ENCODE data around the gene MTERF1. TPM values are rescaled to one million over a fixed set of nuclear protein-coding genes. Genes with fewer than 3 reads are reported as not detected.

Gene MTERF1
- total RNA-seq, 4 donors from 2014 or later = 4.0 to 10.3 (median 6.8) TPM

DNA sequence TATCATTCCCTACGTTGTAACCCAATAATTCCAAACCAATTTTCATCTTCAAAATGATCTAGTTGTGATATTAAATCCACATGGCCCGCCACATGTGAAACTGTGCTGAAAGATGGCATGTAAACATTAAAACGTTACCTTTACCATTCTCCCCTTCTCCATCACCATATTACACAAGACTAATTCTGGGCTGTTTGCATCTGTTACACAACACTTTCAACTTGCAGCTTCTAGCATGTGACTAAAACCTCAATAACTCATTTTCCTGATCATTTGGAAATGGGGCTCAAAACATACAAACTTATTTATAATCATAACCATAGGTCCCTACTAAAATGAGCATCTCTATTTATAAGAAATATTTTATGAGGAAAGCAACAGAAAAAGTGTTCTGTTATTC, 4.7 kb downstream of the MTERF1 start:
- 82% methylated on average over 3 of the region's 3 CpGs for WGBS
- no peak for DNase-seq (ENCODE audit: low spot score in 2 of 2)
- no peaks in the 10 kb centered on the region for H3K27me3 ChIP-seq
- no peak overlapping the region for H3K27ac ChIP-seq
- H3K36me3 ChIP-seq = peaks cover 8% of the 10 kb centered on the region
- no peaks in the 10 kb centered on the region for H3K9me3 ChIP-seq
- no peak overlapping the region for H3K4me3 ChIP-seq
- TF ChIP-seq POLR2AphosphoS5 (IDR thresholded peaks at IDR 0.05) (no peak), CTCF (IDR thresholded peaks at IDR 0.05) (no peak)
- peaks cover 18% of the 10 kb centered on the region for H3K4me1 ChIP-seq

DNA sequence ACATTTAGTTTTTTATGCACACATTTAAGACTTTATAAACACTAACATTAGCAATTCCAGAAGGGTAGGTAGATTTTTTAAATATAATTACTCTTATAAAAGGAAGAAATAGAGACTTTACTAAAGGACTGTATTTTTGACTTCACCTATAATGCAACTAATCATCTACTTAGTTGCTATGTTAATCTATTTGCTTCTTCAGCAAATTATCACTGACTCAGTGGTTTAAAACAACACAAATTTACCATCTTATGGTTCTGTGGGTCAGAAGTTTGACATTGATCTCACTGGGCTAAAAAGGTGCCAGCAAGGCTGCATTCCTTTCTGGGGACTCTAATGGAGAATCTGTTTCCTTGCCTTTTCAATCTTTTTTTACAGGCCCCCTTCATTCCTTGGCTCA, 7.6 kb downstream of the MTERF1 start:
- no peak for DNase-seq (ENCODE audit: low spot score in 2 of 2)
- Histone ChIP-seq H3K36me3 (peaks cover 8% of the 10 kb centered on the region), H3K9me3 (no peaks in the 10 kb centered on the region), H3K27ac (no peak overlapping the region), H3K4me1 (no peaks in the 10 kb centered on the region), H3K4me3 (no peak overlapping the region), H3K27me3 (no peaks in the 10 kb centered on the region)
- TF ChIP-seq POLR2AphosphoS5 (IDR thresholded peaks at IDR 0.05) = no peak
- no peak for TF ChIP-seq EP300 (IDR thresholded peaks at IDR 0.05)

DNA sequence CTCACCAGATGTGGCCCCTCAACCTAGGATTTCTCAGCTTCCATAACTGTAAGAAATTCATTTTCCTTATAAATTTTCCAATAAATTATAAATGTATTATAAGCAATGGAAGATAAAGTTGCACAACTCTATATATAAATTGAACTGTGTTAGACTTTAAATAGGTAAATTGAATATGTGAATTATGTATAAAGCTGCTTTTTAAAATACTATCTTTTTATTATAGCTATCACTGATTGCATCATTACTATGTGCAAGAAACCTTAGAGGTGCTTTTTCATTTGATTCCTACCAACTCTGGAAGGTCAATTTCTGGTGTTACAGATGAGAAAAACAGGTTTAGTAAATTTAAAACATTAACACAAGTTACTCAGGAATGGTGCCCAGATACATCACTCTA, 8.4 kb downstream of the MTERF1 start:
- no peak for DNase-seq (ENCODE audit: low spot score in 2 of 2)
- H3K27ac ChIP-seq = no peak overlapping the region
- H3K4me1 ChIP-seq = no peaks in the 10 kb centered on the region
- no peaks in the 10 kb centered on the region for H3K27me3 ChIP-seq
- H3K9me3 ChIP-seq = no peaks in the 10 kb centered on the region
- TF ChIP-seq POLR2A (IDR thresholded peaks at IDR 0.05) = no peak
- no peak for TF ChIP-seq CTCF (IDR thresholded peaks at IDR 0.05)
- TF ChIP-seq POLR2AphosphoS5 (IDR thresholded peaks at IDR 0.05) = no peak
- no peak for TF ChIP-seq EP300 (IDR thresholded peaks at IDR 0.05)
- H3K4me3 ChIP-seq = no peak overlapping the region
- H3K36me3 ChIP-seq = peaks cover 8% of the 10 kb centered on the region

GRCh38 chr7:91869661-91870060, 10.8 kb downstream of the MTERF1 start:
- H3K4me1 ChIP-seq = no peaks in the 10 kb centered on the region
- WGBS = 74% methylated on average over 1 of the region's 1 CpG
- no peak for DNase-seq (ENCODE audit: low spot score in 2 of 2)
- no peak overlapping the region for H3K27ac ChIP-seq
- no peak overlapping the region for H3K4me3 ChIP-seq
- H3K27me3 ChIP-seq = no peaks in the 10 kb centered on the region
- H3K9me3 ChIP-seq = no peaks in the 10 kb centered on the region
- TF ChIP-seq CTCF (IDR thresholded peaks at IDR 0.05) (no peak), EP300 (IDR thresholded peaks at IDR 0.05) (no peak), POLR2A (IDR thresholded peaks at IDR 0.05) (no peak), POLR2AphosphoS5 (IDR thresholded peaks at IDR 0.05) (no peak)
- peaks cover 8% of the 10 kb centered on the region for H3K36me3 ChIP-seq

GRCh38 chr7:91866599-91867148, 13.8 kb downstream of the MTERF1 start:
- WGBS = 32% methylated on average over 2 of the region's 2 CpGs
- no peaks in the 10 kb centered on the region for H3K27me3 ChIP-seq

More at GRCh38 chr7:91866599-91867148, 13.8 kb downstream of the MTERF1 start:
- Histone ChIP-seq H3K9me3 (no peaks in the 10 kb centered on the region), H3K36me3 (no peaks in the 10 kb centered on the region), H3K27ac (no peak overlapping the region), H3K4me1 (no peaks in the 10 kb centered on the region), H3K4me3 (no peak overlapping the region)
- TF ChIP-seq EP300 (IDR thresholded peaks at IDR 0.05) = no peak
- no peak for TF ChIP-seq POLR2AphosphoS5 (IDR thresholded peaks at IDR 0.05)
- no peak for TF ChIP-seq CTCF (IDR thresholded peaks at IDR 0.05)
- no peak for TF ChIP-seq POLR2A (IDR thresholded peaks at IDR 0.05)
- DNase-seq (ENCODE audit: low spot score in 2 of 2) = no peak

All from suprapubic skin (tissue), 4 donors.